GM15510 (cell line): ENCODE measurements around the gene PIK3CG.

Source experiments
- POLR2A ChIP-seq: IDR thresholded peaks from 3 replicates; pipeline ENCODE4 v1.6.1; 2011; ENCODE audit warnings: borderline replicate concordance; ENCODE audit not compliant: insufficient read length; ENCODE audit errors: extremely low read depth

Gene PIK3CG

DNA sequence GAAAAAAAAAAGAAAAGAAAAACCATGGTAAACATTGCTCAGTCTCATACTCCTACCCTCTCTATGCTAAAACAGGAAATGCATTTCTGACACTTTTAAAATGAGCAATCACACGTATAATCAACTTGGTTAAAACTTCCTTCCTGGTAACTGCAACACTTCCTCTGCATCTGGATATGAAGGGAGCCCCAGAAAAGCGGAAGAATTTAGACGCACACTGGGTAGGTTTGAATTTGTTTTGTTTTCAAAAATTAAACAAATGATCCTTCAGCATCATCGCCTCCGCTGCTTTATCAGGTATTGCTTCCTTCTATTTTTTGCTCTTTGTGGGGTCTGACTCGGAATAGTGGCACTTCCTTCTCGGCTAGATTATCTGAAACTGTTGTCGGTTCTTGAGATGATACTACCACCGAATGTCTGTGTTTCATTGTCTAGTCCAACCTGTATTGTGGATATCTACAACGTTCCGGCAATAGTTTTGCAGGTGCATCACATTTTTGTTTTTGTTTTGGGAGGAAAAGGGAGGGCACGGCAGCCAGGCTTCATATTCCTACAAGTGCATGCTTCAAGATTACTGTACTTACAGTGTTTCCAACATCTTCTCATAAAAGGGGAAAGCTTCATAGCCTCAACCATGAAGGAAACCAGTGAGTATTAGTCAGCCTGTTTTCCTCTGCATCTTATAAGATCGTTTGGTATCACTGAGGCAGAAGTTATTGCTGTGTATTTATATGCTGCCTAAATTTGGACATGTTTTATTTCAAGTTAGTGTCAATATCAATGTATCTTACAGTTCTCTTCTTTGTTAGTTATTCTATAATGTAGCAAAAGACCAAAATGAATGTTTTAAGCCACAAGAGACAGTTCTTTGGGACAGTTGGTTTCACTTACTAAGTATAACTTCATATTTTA lies at the start of gene PIK3CG:
Gene PIK3CG (plus strand): TSS at position 153 of the 912 bp plus-strand sequence. CDS start 2,280 bp downstream, outside the sequence.
- no peak for TF ChIP-seq POLR2A

DNA sequence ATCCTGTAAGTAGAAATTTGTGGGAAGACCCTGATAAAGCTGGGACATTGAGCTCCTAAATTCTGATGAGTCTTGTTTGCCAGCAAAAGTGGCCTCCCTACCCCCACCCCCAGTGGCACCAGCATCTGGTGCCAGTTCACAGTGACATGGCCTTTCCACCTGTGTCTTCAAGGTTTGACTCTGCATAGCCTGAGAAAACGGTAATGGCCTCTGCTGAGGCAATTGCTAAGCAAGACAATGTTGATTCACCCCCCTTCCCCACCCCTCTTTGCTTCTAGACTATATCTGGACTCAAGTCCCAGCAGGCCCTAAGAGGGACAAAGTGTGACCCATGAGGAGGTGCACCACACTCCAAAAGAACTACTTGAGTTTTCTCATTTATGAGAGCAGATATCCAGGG lies 48.0 kb upstream of the PIK3CG start:
- no peak for TF ChIP-seq POLR2A

GRCh38 chr7:106818736-106819135 lies 46.3 kb upstream of the PIK3CG start:
- TF ChIP-seq POLR2A: no peak

DNA sequence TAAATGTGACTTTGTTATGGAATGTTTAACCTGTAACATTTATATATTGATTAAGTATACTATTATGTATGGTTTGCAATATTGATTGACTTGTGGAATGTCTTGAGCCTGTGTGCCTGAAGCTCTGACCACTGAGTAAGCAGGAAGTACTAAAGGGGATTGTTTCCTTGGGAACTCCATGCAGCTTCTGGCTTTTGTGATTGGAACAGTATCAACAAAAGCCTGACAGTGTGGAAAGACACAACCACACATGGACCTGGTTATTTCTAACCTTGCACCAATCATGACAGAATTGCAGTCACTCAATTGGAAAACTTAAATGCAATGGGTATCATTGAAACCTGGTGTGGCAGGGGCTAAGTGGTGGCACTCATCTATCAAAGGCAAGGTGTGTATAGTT lies 45.5 kb upstream of the PIK3CG start:
- no peak for TF ChIP-seq POLR2A

GRCh38 chr7:106820321-106821217 lies 44.5 kb upstream of the PIK3CG start:
- TF ChIP-seq POLR2A: no peak

DNA sequence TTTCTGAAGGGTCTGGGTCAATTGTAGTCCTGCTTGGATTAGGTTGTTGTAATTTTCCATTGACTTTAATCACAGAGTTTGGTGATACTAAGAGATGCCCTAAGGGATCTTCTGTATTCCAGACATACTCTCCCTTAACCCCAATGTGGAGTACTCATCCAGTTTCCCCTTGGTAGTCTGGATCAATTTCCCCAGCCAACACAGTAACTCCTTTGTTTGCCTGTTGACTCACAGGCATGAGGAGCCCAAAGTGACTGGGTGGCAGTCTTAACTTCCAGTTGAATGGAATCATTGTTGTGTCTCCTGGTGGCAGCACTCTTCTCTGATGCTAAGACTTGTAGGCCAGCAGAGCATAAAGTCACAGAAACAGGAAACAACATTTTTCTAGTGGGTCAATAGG lies 41.5 kb upstream of the PIK3CG start:
- TF ChIP-seq POLR2A: no peak

GRCh38 chr7:106824458-106824857 lies 40.6 kb upstream of the PIK3CG start:
- no peak for TF ChIP-seq POLR2A

DNA sequence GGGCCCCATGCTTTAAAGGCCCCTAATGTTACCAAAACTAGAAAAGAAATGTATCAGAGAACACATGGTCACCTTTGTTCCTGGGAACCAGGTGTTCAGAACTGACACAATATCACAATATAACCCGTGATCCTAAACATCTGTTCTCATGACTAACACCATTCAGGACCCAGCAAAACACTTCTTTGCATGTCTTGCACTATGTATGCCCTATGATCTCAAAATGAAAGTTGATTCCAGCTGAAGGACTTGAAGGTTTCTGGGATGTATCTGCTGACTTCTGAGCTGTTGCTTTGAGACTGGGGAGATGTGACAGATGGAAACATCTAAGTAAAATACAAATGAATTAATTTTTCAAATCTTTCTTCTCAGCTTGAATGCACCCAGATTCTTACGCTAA lies 37.5 kb upstream of the PIK3CG start:
- no peak for TF ChIP-seq POLR2A

- no peak for TF ChIP-seq POLR2A
These were observed 35.6 kb upstream of the PIK3CG start for GRCh38 chr7:106829496-106829895.

GRCh38 chr7:106836816-106837215 lies 28.3 kb upstream of the PIK3CG start:
- TF ChIP-seq POLR2A: no peak

DNA sequence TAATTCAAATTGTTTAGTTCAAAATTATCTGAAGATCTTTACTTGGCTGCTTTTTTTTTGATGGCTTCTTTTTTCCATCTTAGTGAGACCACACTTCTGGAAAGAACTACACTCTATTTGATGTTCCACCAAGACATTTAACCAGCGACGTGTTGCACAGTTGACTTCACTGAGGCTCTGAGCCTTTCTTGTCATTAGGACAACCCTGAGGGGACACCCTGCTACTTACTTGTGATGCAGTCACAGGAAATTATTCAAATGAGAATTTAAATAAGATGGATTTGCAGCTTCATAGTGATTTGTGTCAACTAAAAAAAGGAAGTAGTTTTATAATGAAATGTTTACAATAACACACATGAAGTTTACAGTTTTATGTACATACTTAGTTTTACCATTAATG lies 25.6 kb upstream of the PIK3CG start:
- TF ChIP-seq POLR2A: no peak

- TF ChIP-seq POLR2A: no peak
These were observed 24.7 kb upstream of the PIK3CG start for GRCh38 chr7:106840342-106840741.

DNA sequence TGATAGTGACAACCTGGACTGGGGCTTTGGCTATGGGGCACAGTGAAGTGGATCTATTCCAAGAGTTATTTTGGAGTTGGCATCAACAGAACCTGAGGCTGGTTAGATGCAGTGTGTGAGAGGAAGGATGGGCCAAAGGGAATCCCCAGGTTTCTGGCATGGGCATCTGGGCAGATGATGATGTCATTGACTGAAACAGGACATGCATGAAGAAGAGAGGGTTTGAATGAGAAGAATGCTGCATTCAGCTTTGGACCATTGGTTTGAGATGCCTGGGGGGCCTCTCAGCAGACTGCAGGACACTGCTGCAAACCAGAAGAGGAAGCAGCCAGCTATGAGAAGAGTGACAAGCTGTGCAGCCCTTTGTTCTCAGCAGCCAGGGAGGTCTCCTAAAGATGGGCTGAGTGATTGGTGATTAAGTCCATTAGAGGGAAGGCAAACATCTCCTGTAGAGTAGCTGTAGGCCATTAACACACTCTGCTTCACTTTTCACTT lies 23.1 kb upstream of the PIK3CG start:
- TF ChIP-seq POLR2A: no peak

DNA sequence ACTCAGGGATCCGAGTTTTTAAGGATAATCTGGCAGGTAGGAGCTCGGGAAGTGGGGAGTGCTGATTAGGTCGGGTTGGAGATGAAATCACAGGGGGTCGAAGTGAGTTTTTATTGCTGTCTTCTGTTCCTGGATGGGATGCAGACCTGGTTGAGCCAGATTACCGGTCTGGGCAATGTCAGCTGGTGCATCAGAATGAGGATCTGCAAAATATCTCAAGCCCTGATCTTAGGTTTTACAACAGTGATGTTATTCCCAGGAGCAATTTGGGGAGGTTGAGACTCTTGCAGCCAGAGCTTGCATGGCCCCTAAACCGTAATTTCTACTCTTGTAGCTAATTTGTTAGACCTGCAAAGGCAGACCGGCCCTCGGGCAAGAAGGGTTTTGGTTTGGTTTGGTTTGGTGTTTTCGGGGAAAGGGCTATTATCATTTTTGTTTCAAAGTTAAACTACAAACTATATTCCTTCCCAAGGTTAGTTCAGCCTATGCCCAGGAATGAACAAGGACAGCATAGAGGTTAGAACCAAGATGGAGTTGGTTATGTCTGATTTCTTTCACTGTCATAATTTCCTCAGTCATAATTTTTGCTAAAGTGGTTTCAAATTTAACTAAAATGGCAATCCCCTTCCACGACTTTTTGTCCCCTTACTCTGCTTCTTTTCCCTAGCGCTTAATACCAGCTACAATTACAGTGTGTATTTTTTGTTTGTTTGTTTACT lies 20.6 kb upstream of the PIK3CG start:
- no peak for TF ChIP-seq POLR2A

DNA sequence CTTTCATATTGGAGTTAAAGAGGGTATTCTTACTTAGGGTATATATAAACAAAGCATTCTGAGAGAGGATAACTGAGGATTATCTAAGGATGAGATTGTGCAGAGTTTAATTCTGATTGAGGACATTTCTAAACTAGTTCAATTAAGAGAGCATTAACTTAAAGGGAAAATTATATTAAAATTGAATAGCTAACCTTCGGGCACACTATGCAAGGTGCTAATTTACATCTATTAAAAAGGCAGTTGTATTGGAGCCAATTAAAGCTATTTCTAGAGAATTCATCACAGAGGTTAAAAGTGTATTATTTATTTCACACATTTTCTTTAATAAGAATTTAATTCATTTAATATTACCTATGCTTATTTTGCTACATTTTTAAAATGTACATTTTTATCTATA lies 17.0 kb upstream of the PIK3CG start:
- TF ChIP-seq POLR2A: no peak

DNA sequence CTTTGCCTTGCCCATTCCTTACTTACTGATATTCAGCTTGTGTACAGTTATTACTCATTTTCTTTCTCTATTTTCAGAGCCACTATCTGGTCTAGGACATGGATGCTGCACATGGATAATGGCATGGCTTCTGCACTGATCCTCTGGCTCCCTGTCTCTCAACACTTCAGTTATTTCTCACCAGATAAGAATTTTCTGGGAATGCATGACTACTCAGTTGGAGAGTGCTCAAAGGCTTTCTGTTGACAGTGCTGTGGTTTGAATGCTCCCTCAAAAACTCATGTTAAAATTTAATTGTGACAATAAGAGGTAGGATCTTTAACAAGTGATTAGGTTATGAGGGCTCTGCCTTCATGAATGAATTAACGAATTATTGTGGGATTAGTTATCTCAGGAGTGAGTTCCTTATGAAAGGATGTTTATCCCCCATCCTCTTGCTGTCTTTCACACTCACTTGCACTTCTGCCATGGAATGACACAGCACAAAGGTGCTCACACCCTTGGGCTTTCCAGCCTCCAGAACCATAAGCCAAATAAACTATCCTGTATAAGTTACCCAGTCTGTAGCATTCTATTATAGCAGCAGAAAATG lies 16.1 kb upstream of the PIK3CG start:
- TF ChIP-seq POLR2A: no peak
